Activated gamma-delta T cell treated with Interleukin-2 at 50 U/mL for 16 hours (primary cell): ENCODE measurements around the gene SP2.

Experiments used
- DNase-seq: peaks from one replicate; pipeline ENCODE4 v3.0.0-alpha.2; 2020

The SP2 gene

GRCh38 chr17:47895856-47896671 is at the start of gene SP2:
Gene SP2 (plus strand): TSS chr17:47896236. CDS start chr17:47896287, 51 bp downstream.
- peak; percentile 99 for DNase-seq

GRCh38 chr17:47846716-47847340 is 49.2 kb upstream of the SP2 start:
- DNase-seq, result no peak

GRCh38 chr17:47847341-47848197 is 48.5 kb upstream of the SP2 start:
- DNase-seq, result peak; percentile 29

GRCh38 chr17:47848198-47848513 is 47.9 kb upstream of the SP2 start:
- DNase-seq, result no peak

- DNase-seq, result no peak
Measured at GRCh38 chr17:47850373-47850691, 45.7 kb upstream of the SP2 start.

GRCh38 chr17:47850692-47851573 is 45.1 kb upstream of the SP2 start, which contains the start of gene SP6:
Gene SP6 (minus strand): TSS chr17:47851163. CDS start chr17:47848429, 2,734 bp downstream.
- peak; percentile 69 for DNase-seq

- no peak for DNase-seq
Measured at GRCh38 chr17:47851764-47852112, 44.3 kb upstream of the SP2 start.

GRCh38 chr17:47852113-47852949 is 43.7 kb upstream of the SP2 start:
- DNase-seq, result no peak

- no peak for DNase-seq
Measured at GRCh38 chr17:47853616-47854015, 42.4 kb upstream of the SP2 start.

GRCh38 chr17:47855737-47856136 is 40.3 kb upstream of the SP2 start:
- DNase-seq, result no peak

- DNase-seq, result no peak
Measured at GRCh38 chr17:47856830-47857229, 39.2 kb upstream of the SP2 start.

GRCh38 chr17:47857551-47858455 is 38.2 kb upstream of the SP2 start:
- no peak for DNase-seq

- DNase-seq, result no peak
Measured at GRCh38 chr17:47860386-47860785, 35.6 kb upstream of the SP2 start.

- no peak for DNase-seq
Measured at GRCh38 chr17:47862621-47863440, 33.2 kb upstream of the SP2 start.

GRCh38 chr17:47864791-47865216 is 31.2 kb upstream of the SP2 start:
- no peak for DNase-seq

- no peak for DNase-seq
Measured at GRCh38 chr17:47866941-47867340, 29.1 kb upstream of the SP2 start.

GRCh38 chr17:47867813-47868533 is 28.1 kb upstream of the SP2 start:
- DNase-seq, result no peak

GRCh38 chr17:47869114-47869513 is 26.9 kb upstream of the SP2 start:
- no peak for DNase-seq

GRCh38 chr17:47870056-47870455 is 26.0 kb upstream of the SP2 start:
- DNase-seq, result no peak
